ENCODE results near the gene ACOT6.
"Not testable (repeated sequence)": the region's sequence is repeated elsewhere in the genome, so short reads cannot be mapped to it uniquely, and the experiment has no call there.

ACOT6 gene

DNA sequence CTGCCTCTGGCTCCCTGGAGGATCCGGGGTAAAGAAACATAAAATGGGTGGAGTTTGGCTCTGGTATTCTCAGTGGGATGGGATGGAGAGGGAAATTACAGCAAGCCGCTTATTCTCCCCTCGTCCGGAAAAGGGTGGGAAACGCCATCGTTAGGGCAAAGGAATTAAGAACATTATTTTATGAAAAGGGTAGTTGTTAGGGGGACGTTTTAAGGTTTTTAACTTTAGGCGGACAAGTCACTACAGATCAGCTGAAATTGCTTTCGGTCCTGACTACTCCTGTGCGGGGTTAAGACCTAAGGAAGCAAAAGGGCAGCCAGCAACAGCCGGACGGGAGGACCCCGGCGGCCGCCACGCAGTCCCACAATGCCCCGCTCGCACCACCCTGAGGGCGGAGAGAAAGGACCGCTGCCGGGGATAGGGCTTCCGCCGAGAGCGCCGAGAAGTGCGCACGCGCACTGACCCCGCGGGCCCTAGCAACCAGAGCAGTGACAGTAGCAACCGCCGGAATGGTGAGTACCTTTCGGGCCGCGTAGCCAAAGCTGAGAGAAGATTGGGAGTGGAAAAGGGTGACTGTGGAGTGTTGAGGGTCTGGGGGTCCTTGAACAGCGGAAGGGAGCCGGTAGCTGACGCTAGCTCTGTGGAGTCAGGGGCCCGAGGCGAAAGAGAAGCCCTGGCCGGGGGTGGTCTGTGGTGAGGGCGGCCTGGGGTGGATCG, 32.4 kb downstream of the ACOT6 start, which contains the start of gene DNAL1:
Gene DNAL1, plus strand, starts transcription at position 456 of the 717 bp plus-strand sequence. Its CDS starts 54 bp downstream, at position 510.
- peak; percentile 98 for DNase-seq (ENCODE audit: low spot score)
- TF ChIP-seq, protein P1, sequence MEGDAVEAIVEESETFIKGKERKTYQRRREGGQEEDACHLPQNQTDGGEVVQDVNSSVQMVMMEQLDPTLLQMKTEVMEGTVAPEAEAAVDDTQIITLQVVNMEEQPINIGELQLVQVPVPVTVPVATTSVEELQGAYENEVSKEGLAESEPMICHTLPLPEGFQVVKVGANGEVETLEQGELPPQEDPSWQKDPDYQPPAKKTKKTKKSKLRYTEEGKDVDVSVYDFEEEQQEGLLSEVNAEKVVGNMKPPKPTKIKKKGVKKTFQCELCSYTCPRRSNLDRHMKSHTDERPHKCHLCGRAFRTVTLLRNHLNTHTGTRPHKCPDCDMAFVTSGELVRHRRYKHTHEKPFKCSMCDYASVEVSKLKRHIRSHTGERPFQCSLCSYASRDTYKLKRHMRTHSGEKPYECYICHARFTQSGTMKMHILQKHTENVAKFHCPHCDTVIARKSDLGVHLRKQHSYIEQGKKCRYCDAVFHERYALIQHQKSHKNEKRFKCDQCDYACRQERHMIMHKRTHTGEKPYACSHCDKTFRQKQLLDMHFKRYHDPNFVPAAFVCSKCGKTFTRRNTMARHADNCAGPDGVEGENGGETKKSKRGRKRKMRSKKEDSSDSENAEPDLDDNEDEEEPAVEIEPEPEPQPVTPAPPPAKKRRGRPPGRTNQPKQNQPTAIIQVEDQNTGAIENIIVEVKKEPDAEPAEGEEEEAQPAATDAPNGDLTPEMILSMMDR (IDR thresholded peaks at IDR 0.05; ENCODE audit: borderline replicate concordance, control extremely low read depth, extremely low read depth, insufficient read depth, missing control alignments), result no peak
- in situ Hi-C loops (cut with MboI; ENCODE audit: low sequenced_read_pairs, unreplicated experiment), result no loop called here

GRCh38 chr14:73645248-73645610, 32.9 kb downstream of the ACOT6 start:
- in situ Hi-C loops (cut with MboI; ENCODE audit: low sequenced_read_pairs, unreplicated experiment), result no loop called here

GRCh38 chr14:73651005-73651404, 38.7 kb downstream of the ACOT6 start:
- in situ Hi-C loops (cut with MboI; ENCODE audit: low sequenced_read_pairs, unreplicated experiment), result no loop called here
- TF ChIP-seq, protein P1 (IDR thresholded peaks at IDR 0.05; ENCODE audit: borderline replicate concordance, control extremely low read depth, extremely low read depth, insufficient read depth, missing control alignments), result no peak
- no peak for DNase-seq (ENCODE audit: low spot score)

More at GRCh38 chr14:73645248-73645610, 32.9 kb downstream of the ACOT6 start:
- DNase-seq (ENCODE audit: low spot score), result no peak
- TF ChIP-seq, protein P1 (IDR thresholded peaks at IDR 0.05; ENCODE audit: borderline replicate concordance, control extremely low read depth, extremely low read depth, insufficient read depth, missing control alignments), result no peak

GRCh38 chr14:73655851-73656250, 43.5 kb downstream of the ACOT6 start:
- TF ChIP-seq, protein P1 (IDR thresholded peaks at IDR 0.05; ENCODE audit: borderline replicate concordance, control extremely low read depth, extremely low read depth, insufficient read depth, missing control alignments), result no peak
- in situ Hi-C loops (cut with MboI; ENCODE audit: low sequenced_read_pairs, unreplicated experiment), result no loop called here
- no peak for DNase-seq (ENCODE audit: low spot score)

GRCh38 chr14:73659202-73659601, 46.9 kb downstream of the ACOT6 start:
- in situ Hi-C loops (cut with MboI; ENCODE audit: low sequenced_read_pairs, unreplicated experiment); DNase-seq (ENCODE audit: low spot score): not testable (repeated sequence)

DNA sequence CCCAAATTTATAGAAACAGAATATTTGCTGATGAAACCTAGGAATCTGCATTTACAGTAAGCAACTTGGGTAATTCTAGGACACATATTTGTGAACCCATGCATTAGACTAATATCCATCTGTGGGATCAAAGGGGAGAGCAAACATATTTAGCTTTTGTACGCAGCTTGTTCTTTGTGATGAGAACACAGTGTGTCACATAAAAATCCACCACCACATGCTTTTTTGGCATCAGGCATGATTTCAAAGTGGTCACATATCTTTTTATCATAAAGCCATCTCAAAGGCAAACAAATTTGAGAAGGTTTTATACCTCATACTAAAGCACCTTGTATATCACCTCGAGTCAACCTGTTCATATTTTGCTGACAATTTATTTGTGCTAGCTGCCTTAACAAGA, 48.2 kb downstream of the ACOT6 start:
- DNase-seq (ENCODE audit: low spot score), result no peak
- TF ChIP-seq, protein P1 (IDR thresholded peaks at IDR 0.05; ENCODE audit: borderline replicate concordance, control extremely low read depth, extremely low read depth, insufficient read depth, missing control alignments), result no peak
- in situ Hi-C loops (cut with MboI; ENCODE audit: low sequenced_read_pairs, unreplicated experiment), result no loop called here

- in situ Hi-C loops (cut with MboI; ENCODE audit: low sequenced_read_pairs, unreplicated experiment), result no loop called here
- DNase-seq (ENCODE audit: low spot score), result no peak
- TF ChIP-seq, protein P1 (IDR thresholded peaks at IDR 0.05; ENCODE audit: borderline replicate concordance, control extremely low read depth, extremely low read depth, insufficient read depth, missing control alignments), result no peak
Measured at GRCh38 chr14:73661872-73662271, 49.6 kb downstream of the ACOT6 start.
